Measurements from ENCODE around the gene UBE2J1. TPM values are rescaled to one million over a fixed set of nuclear protein-coding genes. Genes with fewer than 3 reads are reported as not detected.
"Not testable (repeated sequence)": the region's sequence is repeated elsewhere in the genome, so short reads cannot be mapped to it uniquely, and the experiment has no call there.

Gene UBE2J1
- total RNA-seq, 2 experiments from 2014 or later = 18.7 to 21.7 TPM

- peaks cover 4% of the 10 kb centered on the region for H3K36me3 Mint-ChIP-seq (ENCODE audit: low read depth)
- ATAC-seq (no peak), DNase-seq (no peak)
- no peaks in the 10 kb centered on the region for H3K9me3 Mint-ChIP-seq (ENCODE audit: low read depth)
- H3K4me1 Mint-ChIP-seq = no peaks in the 10 kb centered on the region
- no peak overlapping the region for H3K4me3 Mint-ChIP-seq
- no peak overlapping the region for H3K27ac Mint-ChIP-seq
- intact Hi-C loops (cut with DNase I, micrococcal nuclease) = no loop called here
- ChIA-PET POLR2A (no interaction called here), CTCF (no interaction called here)
- no peaks in the 10 kb centered on the region for H3K27me3 Mint-ChIP-seq
Observed at GRCh38 chr6:89320012-89320559, 32.4 kb downstream of the UBE2J1 start.

GRCh38 chr6:89317067-89317466 lies 35.5 kb downstream of the UBE2J1 start:
- no peak for ATAC-seq
- POLR2A ChIA-PET = no interaction called here
- no peaks in the 10 kb centered on the region for H3K4me1 Mint-ChIP-seq

GRCh38 chr6:89315249-89315885 lies 37.2 kb downstream of the UBE2J1 start, which contains the start of gene GABRR2:
GABRR2 (minus strand) TSS chr6:89315299; CDS start chr6:89315165, 134 bp downstream.
- no peaks in the 10 kb centered on the region for H3K36me3 Mint-ChIP-seq (ENCODE audit: low read depth)
- ATAC-seq (no peak), DNase-seq (no peak)
- intact Hi-C loops (cut with DNase I, micrococcal nuclease) = no loop called here
- ChIA-PET CTCF (interaction anchor here (0.6 to 1.4 kb wide), 5 partner anchors 56 to 1180 kb away, joined by 3 to 4 read pairs (median 3); no protein-coding TSS in a partner anchor), POLR2A (no interaction called here)
- H3K4me3 Mint-ChIP-seq = no peak within 1 kb of the TSS
- no peak within 1 kb of the TSS for H3K27ac Mint-ChIP-seq
- H3K4me1 Mint-ChIP-seq = no peaks in the 10 kb centered on the region
- H3K27me3 Mint-ChIP-seq = no peaks in the 10 kb centered on the region
- H3K9me3 Mint-ChIP-seq (ENCODE audit: low read depth) = no peaks in the 10 kb centered on the region

More at GRCh38 chr6:89317067-89317466, 35.5 kb downstream of the UBE2J1 start:
- no peaks in the 10 kb centered on the region for H3K27me3 Mint-ChIP-seq
- DNase-seq = no peak
- CTCF ChIA-PET = no interaction called here
- intact Hi-C loops (cut with DNase I, micrococcal nuclease) = no loop called here
- no peaks in the 10 kb centered on the region for H3K36me3 Mint-ChIP-seq (ENCODE audit: low read depth)
- H3K4me3 Mint-ChIP-seq = no peak overlapping the region
- no peak overlapping the region for H3K27ac Mint-ChIP-seq
- H3K9me3 Mint-ChIP-seq (ENCODE audit: low read depth) = no peaks in the 10 kb centered on the region

- Mint-ChIP-seq H3K27me3 (no peaks in the 10 kb centered on the region), H3K4me1 (no peaks in the 10 kb centered on the region), H3K27ac (no peak overlapping the region), H3K9me3 (ENCODE audit: low read depth) (no peaks in the 10 kb centered on the region), H3K36me3 (ENCODE audit: low read depth) (no peaks in the 10 kb centered on the region), H3K4me3 (no peak overlapping the region)
- intact Hi-C loops (cut with DNase I, micrococcal nuclease) = no loop called here
- no peak for DNase-seq
- CTCF ChIA-PET = interaction anchor here (0.8 to 1.1 kb wide), 2 partner anchors 160 to 1181 kb away, joined by 3 to 4 read pairs; no protein-coding TSS in a partner anchor
- POLR2A ChIA-PET = no interaction called here
- no peak for ATAC-seq
Observed at GRCh38 chr6:89314692-89315091, 37.8 kb downstream of the UBE2J1 start.

- H3K27ac Mint-ChIP-seq = no peak overlapping the region
- no peaks in the 10 kb centered on the region for H3K4me1 Mint-ChIP-seq
- no peak for DNase-seq
- no peaks in the 10 kb centered on the region for H3K27me3 Mint-ChIP-seq
- no peak overlapping the region for H3K4me3 Mint-ChIP-seq
- H3K36me3 Mint-ChIP-seq (ENCODE audit: low read depth) = no peaks in the 10 kb centered on the region
- ATAC-seq = no peak
- CTCF ChIA-PET = no interaction called here
- H3K9me3 Mint-ChIP-seq (ENCODE audit: low read depth) = no peaks in the 10 kb centered on the region
- POLR2A ChIA-PET = no interaction called here
- intact Hi-C loops (cut with DNase I, micrococcal nuclease) = no loop called here
Observed at GRCh38 chr6:89313006-89313405, 39.5 kb downstream of the UBE2J1 start.

- H3K27me3 Mint-ChIP-seq = no peaks in the 10 kb centered on the region
- ATAC-seq (no peak), DNase-seq (no peak)
- H3K36me3 Mint-ChIP-seq (ENCODE audit: low read depth) = no peaks in the 10 kb centered on the region
- intact Hi-C loops (cut with DNase I, micrococcal nuclease) = no loop called here
- H3K27ac Mint-ChIP-seq = no peak overlapping the region
- no peak overlapping the region for H3K4me3 Mint-ChIP-seq
- ChIA-PET CTCF (interaction anchor here (0.9 kb wide), 1 partner anchor 60 kb away, joined by 3 read pairs; no protein-coding TSS in a partner anchor), POLR2A (no interaction called here)
- no peaks in the 10 kb centered on the region for H3K9me3 Mint-ChIP-seq (ENCODE audit: low read depth)
- H3K4me1 Mint-ChIP-seq = no peaks in the 10 kb centered on the region
Observed at GRCh38 chr6:89311853-89312531, 40.5 kb downstream of the UBE2J1 start.

- Mint-ChIP-seq H3K27ac (no peak overlapping the region), H3K4me1 (no peaks in the 10 kb centered on the region), H3K4me3 (no peak overlapping the region), H3K9me3 (ENCODE audit: low read depth) (no peaks in the 10 kb centered on the region), H3K27me3 (no peaks in the 10 kb centered on the region), H3K36me3 (ENCODE audit: low read depth) (no peaks in the 10 kb centered on the region)
- CTCF ChIA-PET = interaction anchor here (0.9 kb wide), 1 partner anchor 61 kb away, joined by 3 read pairs; no protein-coding TSS in a partner anchor
- POLR2A ChIA-PET = no interaction called here
- intact Hi-C loops (cut with DNase I, micrococcal nuclease) = no loop called here
- ATAC-seq = no peak
- DNase-seq = no peak
Observed at GRCh38 chr6:89311530-89311852, 41.0 kb downstream of the UBE2J1 start.

- POLR2A ChIA-PET = interaction anchor here (0.7 kb wide), 1 partner anchor 20 kb away, joined by 3 read pairs; no protein-coding TSS in a partner anchor
- no peaks in the 10 kb centered on the region for H3K27me3 Mint-ChIP-seq
- no peaks in the 10 kb centered on the region for H3K4me1 Mint-ChIP-seq
- ATAC-seq (no peak), DNase-seq (no peak)
- intact Hi-C loops (cut with DNase I, micrococcal nuclease) = no loop called here
- CTCF ChIA-PET = interaction anchor here (0.6 kb wide), 1 partner anchor 88 kb away, joined by 3 read pairs; no protein-coding TSS in a partner anchor
- no peak overlapping the region for H3K27ac Mint-ChIP-seq
- H3K4me3 Mint-ChIP-seq = no peak overlapping the region
- no peaks in the 10 kb centered on the region for H3K9me3 Mint-ChIP-seq (ENCODE audit: low read depth)
- no peaks in the 10 kb centered on the region for H3K36me3 Mint-ChIP-seq (ENCODE audit: low read depth)
Observed at GRCh38 chr6:89310929-89311328, 41.6 kb downstream of the UBE2J1 start.

GRCh38 chr6:89308525-89309395 lies 43.8 kb downstream of the UBE2J1 start:
- H3K9me3 Mint-ChIP-seq (ENCODE audit: low read depth) = no peaks in the 10 kb centered on the region
- no peaks in the 10 kb centered on the region for H3K4me1 Mint-ChIP-seq
- intact Hi-C loops (cut with DNase I, micrococcal nuclease) = no loop called here
- no peak overlapping the region for H3K4me3 Mint-ChIP-seq
- no peak for ATAC-seq
- CTCF ChIA-PET = no interaction called here
- H3K27me3 Mint-ChIP-seq = no peaks in the 10 kb centered on the region
- H3K36me3 Mint-ChIP-seq (ENCODE audit: low read depth) = no peaks in the 10 kb centered on the region
- no peak for DNase-seq
- no peak overlapping the region for H3K27ac Mint-ChIP-seq
- POLR2A ChIA-PET = no interaction called here

GRCh38 chr6:89304517-89304916 lies 48.0 kb downstream of the UBE2J1 start:
- H3K4me1 Mint-ChIP-seq; intact Hi-C loops (cut with DNase I, micrococcal nuclease); ATAC-seq; DNase-seq; POLR2A ChIA-PET; H3K36me3 Mint-ChIP-seq (ENCODE audit: low read depth); H3K4me3 Mint-ChIP-seq; CTCF ChIA-PET; H3K9me3 Mint-ChIP-seq (ENCODE audit: low read depth); H3K27me3 Mint-ChIP-seq; H3K27ac Mint-ChIP-seq: not testable (repeated sequence)

GRCh38 chr6:89302936-89303335 lies 49.6 kb downstream of the UBE2J1 start:
- CTCF ChIA-PET = no interaction called here

More at GRCh38 chr6:89302936-89303335, 49.6 kb downstream of the UBE2J1 start:
- no peak overlapping the region for H3K4me3 Mint-ChIP-seq
- no peak overlapping the region for H3K27ac Mint-ChIP-seq
- H3K4me1 Mint-ChIP-seq = peaks cover 15% of the 10 kb centered on the region
- no peaks in the 10 kb centered on the region for H3K36me3 Mint-ChIP-seq (ENCODE audit: low read depth)
- ATAC-seq = no peak
- H3K9me3 Mint-ChIP-seq (ENCODE audit: low read depth) = no peaks in the 10 kb centered on the region
- intact Hi-C loops (cut with DNase I, micrococcal nuclease) = no loop called here
- POLR2A ChIA-PET = no interaction called here
- no peak for DNase-seq
- no peaks in the 10 kb centered on the region for H3K27me3 Mint-ChIP-seq

Measured in activated CD4-positive, alpha-beta T cell treated with anti-CD3 and anti-CD28 coated beads for 36 hours (primary cell).